ENCODE measurements around the gene NOL6. TPM values are rescaled to one million over a fixed set of nuclear protein-coding genes. Genes with fewer than 3 reads are reported as not detected.
A peak's percentile ranks its signal among the peaks of the same experiment; 100 is the strongest.

Gene NOL6
- total RNA-seq, 1 experiment from 2014 or later: 36.4 TPM

- Histone ChIP-seq H3K27ac (ENCODE audit: low read depth, low read length) (no peak overlapping the region), H3K4me2 (ENCODE audit: low read length) (peak overlapping the region; percentile 97), H3K36me3 (ENCODE audit: control insufficient read depth in 1 of 2, insufficient read depth in 2 of 2, low read length in 2 of 2) (no peaks in the 10 kb centered on the region), H3K4me1 (ENCODE audit: control insufficient read depth in 1 of 2, insufficient read depth in 2 of 2, low read length in 2 of 2) (peaks cover 44 to 55% of the 10 kb centered on the region in 2 experiments), H3K9me3 (ENCODE audit: control insufficient read depth in 1 of 2, insufficient read depth in 1 of 2, low read depth in 1 of 2, low read length in 2 of 2) (no peaks in the 10 kb centered on the region), H3K79me2 (ENCODE audit: insufficient read depth, low read length) (no peaks in the 10 kb centered on the region), H3K27me3 (ENCODE audit: insufficient read depth, low read length) (no peaks in the 10 kb centered on the region), H4K20me1 (ENCODE audit: insufficient read depth) (no peaks in the 10 kb centered on the region), H2AFZ (ENCODE audit: low read depth, low read length, poor library complexity, severe bottlenecking) (peak overlapping the region; percentile 92), H3K9me2 (ENCODE audit: insufficient read depth) (no peaks in the 10 kb centered on the region), H3K9ac (ENCODE audit: low read length) (peak overlapping the region; percentile 38), H3K4me3 (replicated peaks in 1 of 2; ENCODE audit: low read depth in 1 of 2, low read length in 2 of 2) (peak overlapping the region; percentile 46 to 61)
- DNase-seq (ENCODE audit: low read depth, low spot score) (no peak), ATAC-seq (no peak)
- RAD21 ChIA-PET (ENCODE audit: low non-redundant PET in 1 of 2, low total read pairs in 2 of 2, uncharacterized antibody in 2 of 2, unreplicated experiment in 2 of 2): interaction anchor here in 1 of 2 experiments (0.9 kb wide), 1 partner anchor 31 kb away, joined by 3 read pairs; no protein-coding TSS in a partner anchor
- no TSS peak for BruUV-seq (replicated peaks)
- POLR2A ChIA-PET: no interaction called here
- CTCF ChIA-PET: interaction anchor here (1.1 to 2.1 kb wide), 2 partner anchors 17 to 20 kb away, joined by 3 to 12 read pairs; no protein-coding TSS in a partner anchor
- intact Hi-C loops (cut with micrococcal nuclease): no loop called here
- TF ChIP-seq CBX3 (IDR thresholded peaks at IDR 0.05; ENCODE audit: low read depth) (no peak), TCF7L2 (IDR thresholded peaks at IDR 0.05; ENCODE audit: borderline replicate concordance, extremely low read depth, insufficient read depth, insufficient read length) (no peak), POLR2A (IDR thresholded peaks at IDR 0.05; ENCODE audit: borderline replicate concordance, extremely low read depth, insufficient read depth, insufficient read length) (no peak), FOSL1 (IDR thresholded peaks at IDR 0.05; ENCODE audit: low read depth) (no peak), EZH2 (IDR thresholded peaks at IDR 0.05) (no peak), SP1 (IDR thresholded peaks at IDR 0.05; ENCODE audit: low read depth) (no peak), ELF1 (IDR thresholded peaks at IDR 0.05; ENCODE audit: borderline replicate concordance, low read depth) (no peak), EZH2phosphoT487 (IDR thresholded peaks at IDR 0.05; ENCODE audit: borderline replicate concordance) (no peak), ATF3 (IDR thresholded peaks at IDR 0.05) (no peak), SIN3A (IDR thresholded peaks at IDR 0.05; ENCODE audit: low read depth) (no peak), CEBPB (IDR thresholded peaks at IDR 0.05; ENCODE audit: low read depth) (no peak), POLR2AphosphoS5 (IDR thresholded peaks at IDR 0.05; ENCODE audit: low read depth, low read length) (no peak), ZNF274 (IDR thresholded peaks at IDR 0.05; ENCODE audit: low read depth, low read length) (no peak)
- TF ChIP-seq, protein P1, sequence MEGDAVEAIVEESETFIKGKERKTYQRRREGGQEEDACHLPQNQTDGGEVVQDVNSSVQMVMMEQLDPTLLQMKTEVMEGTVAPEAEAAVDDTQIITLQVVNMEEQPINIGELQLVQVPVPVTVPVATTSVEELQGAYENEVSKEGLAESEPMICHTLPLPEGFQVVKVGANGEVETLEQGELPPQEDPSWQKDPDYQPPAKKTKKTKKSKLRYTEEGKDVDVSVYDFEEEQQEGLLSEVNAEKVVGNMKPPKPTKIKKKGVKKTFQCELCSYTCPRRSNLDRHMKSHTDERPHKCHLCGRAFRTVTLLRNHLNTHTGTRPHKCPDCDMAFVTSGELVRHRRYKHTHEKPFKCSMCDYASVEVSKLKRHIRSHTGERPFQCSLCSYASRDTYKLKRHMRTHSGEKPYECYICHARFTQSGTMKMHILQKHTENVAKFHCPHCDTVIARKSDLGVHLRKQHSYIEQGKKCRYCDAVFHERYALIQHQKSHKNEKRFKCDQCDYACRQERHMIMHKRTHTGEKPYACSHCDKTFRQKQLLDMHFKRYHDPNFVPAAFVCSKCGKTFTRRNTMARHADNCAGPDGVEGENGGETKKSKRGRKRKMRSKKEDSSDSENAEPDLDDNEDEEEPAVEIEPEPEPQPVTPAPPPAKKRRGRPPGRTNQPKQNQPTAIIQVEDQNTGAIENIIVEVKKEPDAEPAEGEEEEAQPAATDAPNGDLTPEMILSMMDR (IDR thresholded peaks at IDR 0.05 in 2 of 3, conservative IDR thresholded peaks at IDR 0.05 in 1 of 3; ENCODE audit: borderline replicate concordance in 1 of 3, insufficient read depth in 1 of 3, low read depth in 2 of 3, low read length in 2 of 3): no peak
- TF ChIP-seq, protein P2, sequence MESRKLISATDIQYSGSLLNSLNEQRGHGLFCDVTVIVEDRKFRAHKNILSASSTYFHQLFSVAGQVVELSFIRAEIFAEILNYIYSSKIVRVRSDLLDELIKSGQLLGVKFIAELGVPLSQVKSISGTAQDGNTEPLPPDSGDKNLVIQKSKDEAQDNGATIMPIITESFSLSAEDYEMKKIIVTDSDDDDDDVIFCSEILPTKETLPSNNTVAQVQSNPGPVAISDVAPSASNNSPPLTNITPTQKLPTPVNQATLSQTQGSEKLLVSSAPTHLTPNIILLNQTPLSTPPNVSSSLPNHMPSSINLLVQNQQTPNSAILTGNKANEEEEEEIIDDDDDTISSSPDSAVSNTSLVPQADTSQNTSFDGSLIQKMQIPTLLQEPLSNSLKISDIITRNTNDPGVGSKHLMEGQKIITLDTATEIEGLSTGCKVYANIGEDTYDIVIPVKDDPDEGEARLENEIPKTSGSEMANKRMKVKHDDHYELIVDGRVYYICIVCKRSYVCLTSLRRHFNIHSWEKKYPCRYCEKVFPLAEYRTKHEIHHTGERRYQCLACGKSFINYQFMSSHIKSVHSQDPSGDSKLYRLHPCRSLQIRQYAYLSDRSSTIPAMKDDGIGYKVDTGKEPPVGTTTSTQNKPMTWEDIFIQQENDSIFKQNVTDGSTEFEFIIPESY (IDR thresholded peaks at IDR 0.05; ENCODE audit: extremely low read depth, insufficient replicate concordance, low read length): no peak
- TF ChIP-seq, protein P3, sequence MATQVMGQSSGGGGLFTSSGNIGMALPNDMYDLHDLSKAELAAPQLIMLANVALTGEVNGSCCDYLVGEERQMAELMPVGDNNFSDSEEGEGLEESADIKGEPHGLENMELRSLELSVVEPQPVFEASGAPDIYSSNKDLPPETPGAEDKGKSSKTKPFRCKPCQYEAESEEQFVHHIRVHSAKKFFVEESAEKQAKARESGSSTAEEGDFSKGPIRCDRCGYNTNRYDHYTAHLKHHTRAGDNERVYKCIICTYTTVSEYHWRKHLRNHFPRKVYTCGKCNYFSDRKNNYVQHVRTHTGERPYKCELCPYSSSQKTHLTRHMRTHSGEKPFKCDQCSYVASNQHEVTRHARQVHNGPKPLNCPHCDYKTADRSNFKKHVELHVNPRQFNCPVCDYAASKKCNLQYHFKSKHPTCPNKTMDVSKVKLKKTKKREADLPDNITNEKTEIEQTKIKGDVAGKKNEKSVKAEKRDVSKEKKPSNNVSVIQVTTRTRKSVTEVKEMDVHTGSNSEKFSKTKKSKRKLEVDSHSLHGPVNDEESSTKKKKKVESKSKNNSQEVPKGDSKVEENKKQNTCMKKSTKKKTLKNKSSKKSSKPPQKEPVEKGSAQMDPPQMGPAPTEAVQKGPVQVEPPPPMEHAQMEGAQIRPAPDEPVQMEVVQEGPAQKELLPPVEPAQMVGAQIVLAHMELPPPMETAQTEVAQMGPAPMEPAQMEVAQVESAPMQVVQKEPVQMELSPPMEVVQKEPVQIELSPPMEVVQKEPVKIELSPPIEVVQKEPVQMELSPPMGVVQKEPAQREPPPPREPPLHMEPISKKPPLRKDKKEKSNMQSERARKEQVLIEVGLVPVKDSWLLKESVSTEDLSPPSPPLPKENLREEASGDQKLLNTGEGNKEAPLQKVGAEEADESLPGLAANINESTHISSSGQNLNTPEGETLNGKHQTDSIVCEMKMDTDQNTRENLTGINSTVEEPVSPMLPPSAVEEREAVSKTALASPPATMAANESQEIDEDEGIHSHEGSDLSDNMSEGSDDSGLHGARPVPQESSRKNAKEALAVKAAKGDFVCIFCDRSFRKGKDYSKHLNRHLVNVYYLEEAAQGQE (IDR thresholded peaks at IDR 0.05; ENCODE audit: low read depth): no peak
These were observed 27.3 kb downstream of the NOL6 start for GRCh38 chr9:33446240-33446945.

All from HCT116 (cell line).